Measurements from ENCODE around the gene THUMPD2. TPM values are rescaled to one million over a fixed set of nuclear protein-coding genes. Genes with fewer than 3 reads are reported as not detected.
A peak's percentile ranks its signal among the peaks of the same experiment; 100 is the strongest.
"Not testable (repeated sequence)": the region's sequence is repeated elsewhere in the genome, so short reads cannot be mapped to it uniquely, and the experiment has no call there.

Gene THUMPD2
- total RNA-seq, 4 donors from 2014 or later: 9.7 to 27.4 (median 14.5) TPM

DNA sequence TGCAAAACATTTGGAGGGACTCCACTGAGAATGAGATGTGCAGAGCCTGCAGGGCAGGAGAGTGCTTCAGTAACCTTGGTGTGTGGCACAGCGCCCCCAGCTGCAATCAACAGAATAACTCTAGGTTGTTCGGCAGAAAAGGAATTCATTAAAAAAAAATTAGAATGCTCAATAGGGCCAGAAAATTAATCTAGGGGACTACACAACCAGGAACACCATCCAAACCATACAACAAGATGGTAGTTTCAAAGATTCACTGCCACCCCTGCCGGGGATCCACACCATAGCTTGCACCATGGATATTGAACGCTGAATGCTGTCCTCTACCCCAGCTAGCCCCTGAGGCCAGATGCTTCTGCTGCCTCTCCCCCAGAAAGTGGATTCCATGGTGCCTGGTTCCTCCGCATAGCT lies 50.1 kb downstream of the THUMPD2 start:
- DNase-seq (ENCODE audit: low spot score in 2 of 2): no peak
- Histone ChIP-seq H3K27ac (no peak overlapping the region), H3K4me1 (peaks cover 2% of the 10 kb centered on the region), H3K27me3 (no peaks in the 10 kb centered on the region), H3K4me3 (no peak overlapping the region), H3K9me3 (no peaks in the 10 kb centered on the region), H3K36me3 (peaks cover 4% of the 10 kb centered on the region)
- WGBS: 53% methylated on average over 5 of the region's 5 CpGs
- no peak for TF ChIP-seq POLR2AphosphoS5 (IDR thresholded peaks at IDR 0.05)
- TF ChIP-seq POLR2A (IDR thresholded peaks at IDR 0.05): no peak
- TF ChIP-seq, protein P1, sequence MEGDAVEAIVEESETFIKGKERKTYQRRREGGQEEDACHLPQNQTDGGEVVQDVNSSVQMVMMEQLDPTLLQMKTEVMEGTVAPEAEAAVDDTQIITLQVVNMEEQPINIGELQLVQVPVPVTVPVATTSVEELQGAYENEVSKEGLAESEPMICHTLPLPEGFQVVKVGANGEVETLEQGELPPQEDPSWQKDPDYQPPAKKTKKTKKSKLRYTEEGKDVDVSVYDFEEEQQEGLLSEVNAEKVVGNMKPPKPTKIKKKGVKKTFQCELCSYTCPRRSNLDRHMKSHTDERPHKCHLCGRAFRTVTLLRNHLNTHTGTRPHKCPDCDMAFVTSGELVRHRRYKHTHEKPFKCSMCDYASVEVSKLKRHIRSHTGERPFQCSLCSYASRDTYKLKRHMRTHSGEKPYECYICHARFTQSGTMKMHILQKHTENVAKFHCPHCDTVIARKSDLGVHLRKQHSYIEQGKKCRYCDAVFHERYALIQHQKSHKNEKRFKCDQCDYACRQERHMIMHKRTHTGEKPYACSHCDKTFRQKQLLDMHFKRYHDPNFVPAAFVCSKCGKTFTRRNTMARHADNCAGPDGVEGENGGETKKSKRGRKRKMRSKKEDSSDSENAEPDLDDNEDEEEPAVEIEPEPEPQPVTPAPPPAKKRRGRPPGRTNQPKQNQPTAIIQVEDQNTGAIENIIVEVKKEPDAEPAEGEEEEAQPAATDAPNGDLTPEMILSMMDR (IDR thresholded peaks at IDR 0.05): peak in 1 of 2 donors; percentile 60

DNA sequence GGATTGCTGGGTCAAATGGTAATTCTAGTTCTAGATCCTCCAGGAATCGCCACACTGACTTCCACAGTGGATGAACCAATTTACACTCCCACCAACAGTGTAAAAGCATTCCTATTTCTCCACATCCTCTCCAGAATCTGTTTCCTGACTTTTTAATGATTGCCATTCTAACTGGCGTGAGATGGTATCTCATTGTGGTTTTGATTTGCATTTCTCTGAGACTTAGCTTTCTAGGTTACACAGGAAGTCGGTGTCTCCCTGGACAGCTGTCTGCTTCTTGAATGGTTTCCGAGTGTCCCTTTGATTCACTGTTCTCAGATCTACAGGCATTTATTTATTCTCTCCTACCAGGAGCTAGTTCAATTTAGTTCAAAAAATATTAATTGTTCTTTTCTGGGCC lies 51.0 kb downstream of the THUMPD2 start:
- H3K4me3 ChIP-seq; H3K36me3 ChIP-seq; DNase-seq (ENCODE audit: low spot score in 2 of 2); H3K27me3 ChIP-seq; H3K9me3 ChIP-seq; H3K4me1 ChIP-seq; H3K27ac ChIP-seq: not testable (repeated sequence)
- WGBS: 76% methylated on average over 4 of the region's 4 CpGs

DNA sequence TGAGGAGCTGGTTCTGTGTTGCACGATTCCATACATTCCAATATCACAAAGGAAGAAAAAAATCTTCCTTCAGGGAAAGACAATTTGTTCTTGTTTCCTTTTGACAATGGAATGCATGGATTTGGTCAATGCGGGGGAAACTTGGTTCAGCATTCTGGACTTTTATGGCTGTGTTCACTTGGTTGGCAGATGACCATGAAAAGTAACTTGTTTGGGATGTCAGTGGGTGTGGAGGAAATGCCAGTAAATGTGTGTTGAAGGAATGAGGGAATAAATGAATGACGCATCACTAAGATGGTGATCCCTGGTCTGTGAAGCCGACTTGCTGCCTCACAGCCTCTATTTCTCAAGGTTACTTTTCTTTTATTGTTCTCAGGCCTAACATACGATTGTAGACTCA lies 53.7 kb downstream of the THUMPD2 start:
- TF ChIP-seq EP300 (IDR thresholded peaks at IDR 0.05) (no peak), POLR2A (IDR thresholded peaks at IDR 0.05) (no peak), POLR2AphosphoS5 (IDR thresholded peaks at IDR 0.05) (no peak)
- TF ChIP-seq, protein P1 (IDR thresholded peaks at IDR 0.05): no peak
- no peak overlapping the region for H3K27ac ChIP-seq
- H3K36me3 ChIP-seq: no peaks in the 10 kb centered on the region
- WGBS: 83% methylated on average over 5 of the region's 5 CpGs
- H3K4me1 ChIP-seq: no peaks in the 10 kb centered on the region
- no peak for DNase-seq (ENCODE audit: low spot score in 2 of 2)
- H3K9me3 ChIP-seq: no peaks in the 10 kb centered on the region
- H3K27me3 ChIP-seq: no peaks in the 10 kb centered on the region
- no peak overlapping the region for H3K4me3 ChIP-seq

DNA sequence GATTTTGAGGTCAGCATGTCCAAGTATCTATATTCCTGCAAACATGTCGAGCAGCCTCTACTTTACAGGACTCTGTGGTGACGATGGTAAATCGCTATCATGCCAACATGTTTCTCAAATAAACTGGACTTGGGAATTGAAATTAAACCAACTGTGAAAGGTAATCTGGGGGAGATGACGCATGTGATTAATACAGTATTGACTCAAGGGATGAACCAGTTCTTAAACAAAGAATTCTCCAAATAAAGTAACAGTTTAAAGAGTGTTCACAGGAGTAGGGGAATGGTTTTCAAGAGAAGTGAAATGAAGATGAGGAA lies 54.3 kb downstream of the THUMPD2 start:
- Histone ChIP-seq H3K27me3 (no peaks in the 10 kb centered on the region), H3K4me3 (no peak overlapping the region), H3K9me3 (no peaks in the 10 kb centered on the region), H3K27ac (no peak overlapping the region), H3K4me1 (no peaks in the 10 kb centered on the region), H3K36me3 (no peaks in the 10 kb centered on the region)
- 93% methylated on average over 4 of the region's 4 CpGs for WGBS
- DNase-seq (ENCODE audit: low spot score in 2 of 2): no peak
- TF ChIP-seq, protein P1 (IDR thresholded peaks at IDR 0.05): no peak
- TF ChIP-seq POLR2A (IDR thresholded peaks at IDR 0.05): no peak
- no peak for TF ChIP-seq EP300 (IDR thresholded peaks at IDR 0.05)
- no peak for TF ChIP-seq POLR2AphosphoS5 (IDR thresholded peaks at IDR 0.05)

DNA sequence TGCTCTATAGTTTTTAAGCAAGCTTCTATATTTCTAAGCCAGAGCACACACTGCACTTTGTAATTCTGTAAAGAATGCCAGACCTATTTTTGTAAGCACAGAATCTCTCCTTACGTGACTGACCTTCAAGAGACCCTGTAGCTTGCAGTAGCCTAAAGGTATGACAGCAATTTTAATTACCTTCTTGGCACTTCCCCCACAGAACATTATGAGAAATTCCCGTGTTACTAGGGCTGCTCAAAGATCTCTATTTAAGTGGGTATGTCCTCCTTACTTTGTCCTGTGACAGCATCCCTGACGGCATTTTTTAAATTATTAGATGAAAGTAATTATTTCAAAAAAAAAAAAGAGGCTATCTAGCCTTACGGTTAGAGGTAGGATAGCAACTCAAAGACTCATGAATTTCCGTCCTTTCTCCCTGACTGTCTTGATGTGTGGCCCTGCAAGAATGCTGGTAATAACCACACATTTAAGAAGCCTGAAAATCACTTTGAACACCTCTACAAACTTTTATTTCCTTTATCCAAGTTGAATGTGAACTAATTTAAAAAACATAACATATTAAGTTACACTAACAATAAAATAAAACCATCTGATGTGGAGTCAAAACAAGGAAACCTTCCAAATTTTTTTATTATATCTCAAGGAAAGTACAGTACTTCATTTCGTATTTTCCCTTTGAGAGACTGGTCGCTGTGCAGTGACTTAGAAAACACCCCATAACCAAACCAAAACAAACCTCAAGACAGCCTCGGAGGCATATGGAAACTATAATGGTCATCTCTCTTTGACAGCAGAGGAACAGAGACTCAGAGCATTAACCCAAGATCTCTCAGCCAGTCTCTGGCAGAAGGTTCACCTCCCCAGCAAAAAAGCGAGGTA lies 54.9 kb downstream of the THUMPD2 start:
- H3K36me3 ChIP-seq: no peaks in the 10 kb centered on the region
- no peak overlapping the region for H3K4me3 ChIP-seq
- WGBS: 68% methylated on average over 9 of the region's 9 CpGs

More for the DNA sequence above, 54.9 kb downstream of the THUMPD2 start:
- no peaks in the 10 kb centered on the region for H3K4me1 ChIP-seq
- H3K27ac ChIP-seq: no peak overlapping the region
- H3K9me3 ChIP-seq: no peaks in the 10 kb centered on the region
- no peaks in the 10 kb centered on the region for H3K27me3 ChIP-seq
- no peak for DNase-seq (ENCODE audit: low spot score in 2 of 2)
- TF ChIP-seq POLR2AphosphoS5 (IDR thresholded peaks at IDR 0.05): no peak
- TF ChIP-seq, protein P1 (IDR thresholded peaks at IDR 0.05): no peak
- TF ChIP-seq EP300 (IDR thresholded peaks at IDR 0.05): no peak
- TF ChIP-seq POLR2A (IDR thresholded peaks at IDR 0.05): no peak

Data from suprapubic skin (tissue), 4 donors.